ENCODE data around the gene FNDC1.

- TF ChIP-seq EZH2 (IDR thresholded peaks at IDR 0.05; ENCODE audit: borderline replicate concordance, low read depth, low read length, severe bottlenecking) (peak; percentile 28), CTCF (IDR thresholded peaks at IDR 0.05; ENCODE audit: borderline replicate concordance, extremely low read depth, low read length, poor library complexity, severe bottlenecking) (peak; percentile 87)
Measured at GRCh38 chr6:159174263-159174969, 5.2 kb downstream of the FNDC1 start.

Measured in DND-41 (cell line).